ENCODE data around the gene ANO2. TPM values are rescaled to one million over a fixed set of nuclear protein-coding genes. Genes with fewer than 3 reads are reported as not detected.

The ANO2 gene
- total RNA-seq, 1 donor from 2014 or later: 7.8 TPM

DNA sequence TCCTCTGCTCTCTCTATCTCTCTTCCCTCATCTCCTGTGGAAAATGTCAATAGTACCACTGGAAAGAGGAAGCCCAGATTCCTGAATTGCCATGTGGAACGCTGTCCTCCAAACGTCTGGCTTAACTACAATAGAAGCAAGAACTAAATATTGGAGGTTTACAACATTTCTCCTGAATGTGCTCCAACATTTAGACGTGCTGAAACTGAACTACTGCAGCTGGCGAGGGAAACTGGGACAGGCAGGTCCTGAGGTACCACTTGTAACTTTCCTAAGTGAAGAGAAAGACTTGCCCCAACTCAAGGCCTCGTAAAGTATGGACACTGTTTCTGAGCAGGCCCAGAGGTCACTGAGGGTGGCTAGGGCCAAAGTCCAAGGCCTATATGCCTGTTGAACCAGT, 325.4 kb downstream of the ANO2 start:
- DNase-seq: no peak

DNA sequence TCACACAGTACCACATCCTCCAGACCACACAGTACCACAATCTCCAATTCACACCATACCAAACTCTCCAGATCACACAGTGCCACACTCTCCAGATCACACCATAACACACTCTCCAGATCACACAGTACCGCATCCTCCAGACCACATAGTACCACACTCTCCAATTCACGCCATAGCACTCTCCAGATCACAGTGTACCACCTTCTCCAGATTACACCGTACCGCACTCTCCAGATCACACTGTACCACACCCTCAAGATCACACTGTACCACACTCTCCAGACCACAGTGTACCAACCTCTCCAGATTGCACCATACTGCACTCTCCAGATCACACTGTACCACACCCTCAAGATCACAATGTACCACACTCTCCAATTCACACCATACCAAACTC, 328.2 kb downstream of the ANO2 start:
- no peak for DNase-seq

DNA sequence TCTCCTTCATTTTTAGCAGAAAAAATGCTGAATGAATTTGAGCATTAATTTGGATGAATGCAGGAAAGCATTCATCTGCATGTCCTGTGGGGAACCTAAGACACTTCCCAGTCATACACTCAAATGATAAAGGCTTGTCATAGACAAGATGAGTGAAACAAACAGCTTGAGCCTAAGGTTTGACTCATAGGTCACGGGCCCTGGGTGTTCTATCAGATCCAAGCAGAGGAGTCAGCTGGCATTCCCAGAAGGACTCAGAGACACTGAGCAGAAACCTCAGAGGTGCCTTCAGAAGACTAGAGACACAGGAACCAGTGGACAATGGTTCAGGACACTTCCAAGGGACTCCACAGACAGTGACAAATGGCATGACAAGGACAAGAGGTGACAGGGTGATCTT, 329.3 kb downstream of the ANO2 start:
- DNase-seq: no peak

DNA sequence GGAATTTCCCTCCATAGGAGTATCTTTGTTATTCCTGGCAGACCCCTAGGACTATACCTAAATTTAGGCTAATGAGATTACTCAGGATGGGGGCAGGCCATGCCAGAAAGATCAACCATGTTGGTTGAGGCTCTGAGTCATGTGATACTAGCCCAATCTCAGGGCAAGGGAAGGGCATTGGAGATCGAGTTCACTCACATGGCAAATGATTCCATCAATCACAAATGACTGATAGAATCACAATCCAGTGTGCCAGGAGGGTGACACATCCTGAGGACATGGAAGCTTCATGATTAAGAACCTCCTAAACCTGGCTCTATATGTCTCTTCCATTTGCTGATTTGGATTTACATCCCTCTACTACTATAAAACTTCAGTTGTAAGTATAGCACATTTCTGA, 330.8 kb downstream of the ANO2 start:
- DNase-seq: no peak

DNA sequence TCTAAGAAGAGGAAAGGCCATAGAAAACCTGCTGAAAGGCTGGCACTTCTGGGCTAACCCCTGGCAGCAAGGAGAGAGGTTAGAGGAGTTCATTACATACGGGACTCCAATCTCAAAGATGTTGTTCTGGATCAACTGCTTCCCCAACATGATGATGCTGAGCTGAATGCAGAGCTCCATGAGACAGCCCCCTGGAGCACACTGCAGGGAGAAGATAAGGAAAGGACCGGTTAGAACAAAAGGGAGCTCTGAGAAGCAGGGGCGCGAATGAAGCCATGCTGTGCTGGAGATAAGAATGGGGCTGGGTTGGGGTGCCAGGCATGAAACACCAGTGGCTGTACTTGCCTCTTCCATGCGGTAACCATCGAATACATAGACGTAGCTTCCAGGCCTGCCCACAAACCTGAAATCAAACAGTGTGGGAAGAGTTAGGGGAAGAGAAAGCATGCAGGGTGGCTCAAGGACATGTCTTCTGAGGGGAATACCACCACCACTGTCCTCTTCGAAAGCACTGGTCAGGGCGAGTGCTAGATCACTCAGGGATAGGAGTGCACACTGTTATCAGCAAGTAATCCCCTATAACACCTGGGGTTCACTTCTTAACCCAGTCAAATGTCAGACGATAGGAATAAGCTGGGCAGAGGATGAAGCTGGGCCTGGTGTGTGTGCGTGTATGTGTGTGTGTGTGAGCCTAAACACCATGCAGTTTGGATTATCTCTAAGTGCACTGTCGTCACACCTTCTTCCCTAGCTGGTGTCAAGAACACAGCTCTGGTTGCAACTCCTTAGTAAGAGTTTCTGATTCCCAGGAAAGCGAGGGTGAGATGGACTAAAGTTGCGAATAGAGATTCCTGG, 332.3 kb downstream of the ANO2 start:
- DNase-seq: no peak

DNA sequence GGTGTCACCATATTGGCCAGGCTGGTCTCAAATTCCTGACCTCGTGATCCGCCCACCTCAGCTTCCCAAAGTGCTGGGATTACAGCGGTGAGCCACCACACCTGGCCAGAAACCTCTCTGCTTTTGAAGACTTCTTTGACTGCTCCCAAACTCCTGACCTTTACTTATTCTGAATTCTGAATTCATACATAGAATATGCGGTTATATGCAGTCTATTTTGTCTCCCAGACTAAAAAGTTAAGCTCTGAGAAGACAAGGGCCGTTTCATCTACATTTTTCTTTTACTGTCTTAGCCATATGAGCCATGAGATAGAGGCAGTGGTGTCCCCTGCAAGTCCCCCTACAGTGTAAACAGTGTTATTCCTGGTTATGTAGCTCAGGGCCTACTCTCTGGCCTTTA, 333.9 kb downstream of the ANO2 start:
- no peak for DNase-seq

DNA sequence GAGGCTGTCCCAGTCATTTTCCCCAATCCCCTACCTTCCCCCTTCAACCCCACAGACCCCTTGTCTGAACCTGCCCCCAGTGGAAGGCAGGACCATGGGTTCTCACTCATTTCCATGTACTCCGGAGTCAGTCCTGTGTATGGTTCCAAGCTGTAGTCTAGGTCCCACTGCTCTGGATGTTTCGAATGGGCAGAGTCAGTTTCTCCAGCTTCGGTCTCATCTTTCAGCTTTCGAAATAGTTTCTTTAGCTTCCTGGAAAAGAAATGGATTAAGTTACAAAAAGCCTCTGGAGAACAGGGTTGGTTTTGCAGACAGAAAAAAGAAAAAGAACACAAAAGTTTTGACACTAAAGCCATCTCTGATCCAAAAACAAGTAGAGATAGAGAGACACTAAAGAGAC, 345.7 kb downstream of the ANO2 start:
- DNase-seq: no peak

DNA sequence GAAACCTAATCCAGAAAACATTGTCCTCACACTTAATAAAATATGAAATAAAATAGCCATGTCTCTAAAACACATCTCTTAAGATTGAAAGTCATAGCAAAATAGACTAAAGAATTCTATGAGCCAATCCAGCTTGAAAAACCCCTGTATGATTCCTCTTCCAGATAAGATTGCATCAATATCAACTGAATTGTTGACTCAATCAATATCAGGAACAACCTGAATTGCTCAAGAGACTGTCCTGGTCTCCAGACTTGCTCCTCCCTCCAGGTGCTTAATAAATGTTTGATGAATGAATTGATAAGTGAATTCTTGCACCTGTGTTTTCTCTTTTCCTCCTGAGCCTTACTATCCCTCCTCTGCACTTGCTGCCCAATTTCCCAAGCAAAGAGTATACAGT, 351.1 kb downstream of the ANO2 start:
- no peak for DNase-seq

DNA sequence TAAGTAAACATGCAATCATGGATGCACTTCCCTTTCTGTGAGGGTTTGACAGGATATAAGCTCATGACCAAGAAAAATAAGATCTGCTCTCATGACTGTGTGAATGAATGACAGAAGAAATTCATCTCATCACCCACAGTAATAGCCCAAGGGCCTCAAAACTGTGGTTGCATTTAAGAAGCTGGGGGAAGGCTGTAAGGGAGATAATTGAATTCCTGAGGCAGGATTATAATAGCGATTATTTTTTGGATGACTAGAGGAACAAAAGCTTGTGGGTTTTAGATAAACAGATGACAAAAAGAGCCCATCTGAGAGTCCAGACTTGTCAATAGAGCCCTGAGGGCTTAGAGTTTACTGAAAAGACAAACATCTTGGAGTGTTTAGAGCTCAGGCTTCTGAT, 352.0 kb downstream of the ANO2 start:
- DNase-seq: no peak

DNA sequence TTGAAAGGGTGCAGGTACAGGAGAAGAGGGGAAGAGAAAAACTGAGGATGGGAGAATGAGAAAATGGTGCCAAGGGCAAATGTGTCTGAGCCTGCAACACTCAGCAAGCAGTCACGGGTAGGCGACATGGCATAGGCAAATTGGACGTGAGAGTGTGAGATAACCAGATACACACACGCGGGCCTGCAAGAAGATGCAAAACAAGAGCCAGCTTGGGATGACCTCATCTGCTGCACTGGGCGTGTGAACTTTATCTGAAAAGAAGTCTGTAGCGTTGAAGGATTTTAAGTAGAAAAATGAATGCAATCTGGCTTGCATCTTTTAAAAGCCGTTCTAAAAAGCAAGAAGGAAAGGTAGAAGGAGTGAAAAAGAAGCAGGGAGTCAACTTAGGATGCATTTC, 352.7 kb downstream of the ANO2 start:
- no peak for DNase-seq

DNA sequence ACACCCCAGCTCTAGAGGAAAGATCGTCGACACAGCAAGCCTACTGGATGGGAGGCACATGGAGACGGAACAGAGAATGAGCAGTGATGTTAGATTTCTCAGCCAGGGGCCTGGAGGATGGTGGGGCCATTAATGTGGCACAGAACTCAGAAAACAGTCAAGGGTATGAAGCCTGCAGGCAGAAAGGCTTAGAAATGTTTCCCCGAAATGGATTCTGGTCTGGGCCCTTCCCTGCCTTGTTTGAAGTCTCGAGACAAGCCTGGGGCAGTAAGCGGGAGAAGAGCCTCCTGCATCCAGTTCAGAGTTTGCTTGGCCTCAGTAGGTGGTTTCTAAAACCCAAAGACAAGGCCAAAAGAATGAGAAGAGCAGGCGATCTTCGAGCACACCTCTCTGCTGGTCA, 354.7 kb downstream of the ANO2 start:
- no peak for DNase-seq

DNA sequence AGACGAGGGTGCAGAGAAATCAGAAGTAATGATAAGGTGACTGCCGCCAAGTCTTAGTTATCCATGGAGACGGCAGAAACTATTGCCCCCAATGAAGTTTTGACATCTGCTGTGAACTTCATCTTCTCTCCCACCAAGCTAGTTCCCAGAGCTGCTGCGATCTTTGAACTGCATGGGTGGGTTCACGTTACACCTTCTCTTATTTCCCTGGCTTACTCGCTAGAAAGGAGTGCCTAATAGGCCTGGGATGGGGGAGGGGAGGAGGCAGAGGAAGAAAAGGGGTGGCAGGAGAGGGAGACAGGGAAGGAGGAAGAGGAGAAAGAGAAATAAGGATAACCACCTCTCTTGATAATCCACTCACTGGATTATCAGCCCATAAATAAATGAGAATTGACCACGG, 356.0 kb downstream of the ANO2 start:
- no peak for DNase-seq

DNA sequence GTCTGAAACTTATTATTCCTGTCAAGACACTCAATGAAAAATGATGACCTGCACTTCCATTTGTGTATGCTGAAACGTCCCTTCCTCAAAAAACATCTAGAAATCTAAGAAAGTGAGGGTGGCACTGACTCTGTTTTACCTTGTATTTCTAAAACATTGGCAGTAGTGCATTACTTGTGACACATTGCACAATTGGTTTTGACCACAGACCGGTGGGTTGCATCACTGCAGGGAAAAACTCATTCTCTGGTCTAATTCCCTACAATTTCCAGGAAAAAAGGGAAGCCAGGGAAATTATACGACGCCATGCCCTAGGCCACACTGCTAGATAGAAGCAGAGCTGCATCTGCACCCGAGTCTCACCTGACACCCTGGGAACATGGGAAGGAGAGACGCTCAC, 356.5 kb downstream of the ANO2 start:
- no peak for DNase-seq

DNA sequence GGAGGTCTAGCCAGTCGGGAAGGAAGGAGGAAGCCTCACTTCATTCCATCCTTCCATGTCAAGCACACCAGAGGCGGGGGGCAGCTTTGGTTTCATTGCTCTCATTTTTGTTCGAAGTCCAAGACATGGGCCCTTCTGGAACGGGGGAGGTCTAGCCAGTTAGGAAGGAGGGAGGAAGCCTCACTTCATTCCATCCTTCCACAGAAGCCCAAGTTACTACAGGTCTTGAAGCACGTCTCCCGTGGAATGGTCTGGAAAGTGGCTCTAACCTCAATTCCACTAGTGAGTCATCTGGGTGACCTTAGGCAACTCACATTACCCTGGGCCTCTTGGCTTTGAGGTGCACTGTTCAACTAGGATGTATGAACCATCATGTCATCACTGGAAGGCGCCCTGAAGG, 356.9 kb downstream of the ANO2 start:
- no peak for DNase-seq

DNA sequence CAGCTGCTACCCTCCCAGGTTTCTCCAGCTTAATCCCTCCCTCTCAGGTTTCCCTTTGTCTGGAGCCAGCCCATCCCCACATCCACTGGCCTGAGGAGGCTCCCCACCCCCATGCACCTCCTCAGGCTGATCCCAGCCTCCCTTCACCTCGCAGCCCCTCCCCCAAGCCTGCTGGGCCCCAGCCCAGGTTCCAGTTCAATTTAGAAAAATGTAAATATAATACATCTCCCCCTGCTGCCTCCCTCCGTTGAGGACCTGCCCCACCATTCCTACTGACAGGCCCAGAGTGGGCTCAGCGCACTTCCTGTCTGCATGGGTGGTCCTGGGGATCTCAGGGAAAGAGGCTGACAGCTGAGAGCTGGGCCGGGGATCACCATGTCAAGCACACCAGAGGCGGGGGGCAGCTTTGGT, 357.3 kb downstream of the ANO2 start:
- DNase-seq: no peak

DNA sequence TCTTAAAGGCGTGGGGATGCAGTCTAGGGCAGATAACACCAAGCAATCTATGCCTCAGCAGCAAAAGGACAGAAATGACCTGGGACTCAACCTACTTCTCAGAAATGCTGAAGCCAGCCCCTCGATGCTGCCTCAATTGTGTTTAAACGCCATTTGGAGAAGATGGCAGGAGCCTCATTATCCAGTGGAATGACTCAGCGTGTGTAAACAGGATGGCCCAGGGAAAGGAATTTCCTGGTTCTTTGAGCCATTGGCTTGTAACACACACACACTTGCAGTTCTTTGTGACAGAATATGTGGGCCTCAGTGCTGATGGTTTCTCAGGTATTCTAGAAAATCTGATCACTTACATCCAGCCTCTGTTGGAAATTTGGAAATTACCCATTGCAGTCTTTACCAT, 358.9 kb downstream of the ANO2 start:
- no peak for DNase-seq

DNA sequence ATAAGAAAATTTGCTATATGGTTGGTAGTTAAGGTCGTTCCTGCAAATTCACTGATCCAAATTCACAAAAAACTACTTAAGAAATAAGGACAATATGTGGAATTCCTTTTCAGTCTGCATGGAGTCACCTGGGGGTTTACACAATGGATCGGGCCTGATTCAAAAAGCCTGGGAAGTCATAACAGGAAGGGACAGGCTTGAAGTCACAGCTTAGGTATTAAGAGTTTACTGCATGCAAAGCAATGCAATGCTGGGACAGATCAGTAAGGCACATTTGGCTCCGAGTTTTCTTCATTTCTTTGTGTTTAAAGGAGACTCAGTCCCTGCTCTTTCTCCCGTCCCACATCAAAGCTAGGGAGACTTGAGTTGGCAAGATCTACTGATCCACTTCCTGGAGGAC, 359.9 kb downstream of the ANO2 start:
- no peak for DNase-seq

DNA sequence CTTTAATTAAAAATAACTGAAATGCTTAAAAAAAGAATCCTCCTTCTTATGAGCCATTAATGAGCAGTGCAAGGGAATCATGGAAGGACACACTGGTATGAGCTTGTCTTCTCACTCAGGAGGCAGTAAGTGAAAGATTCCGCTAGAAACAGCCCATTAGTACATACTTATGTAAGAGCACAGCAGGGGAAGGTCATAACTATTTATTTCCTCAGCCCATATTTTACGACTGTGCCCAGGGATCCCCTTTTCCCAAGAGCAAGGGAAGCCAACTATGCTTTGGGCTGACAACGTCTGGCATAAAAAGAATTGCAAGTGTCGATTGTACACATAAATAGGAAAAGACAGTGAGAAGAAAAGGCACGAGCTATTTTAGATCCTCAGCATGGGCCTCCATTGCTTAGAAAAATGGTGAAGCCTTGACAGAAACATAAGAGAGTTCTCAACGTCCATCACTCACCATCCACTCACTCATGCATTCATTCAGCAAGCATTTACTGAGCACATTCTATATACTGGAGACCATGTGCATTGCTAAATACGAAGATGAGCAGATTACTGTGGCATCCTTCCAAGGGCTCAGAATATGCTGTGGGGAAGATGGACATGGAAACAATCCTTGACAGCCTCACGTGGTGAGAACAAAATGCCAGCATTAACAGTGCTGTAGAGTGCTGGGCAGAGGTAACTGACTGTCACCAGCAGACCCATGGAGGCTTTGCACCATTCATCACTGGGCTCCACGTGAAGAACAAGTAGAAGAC, 360.5 kb downstream of the ANO2 start:
- no peak for DNase-seq

DNA sequence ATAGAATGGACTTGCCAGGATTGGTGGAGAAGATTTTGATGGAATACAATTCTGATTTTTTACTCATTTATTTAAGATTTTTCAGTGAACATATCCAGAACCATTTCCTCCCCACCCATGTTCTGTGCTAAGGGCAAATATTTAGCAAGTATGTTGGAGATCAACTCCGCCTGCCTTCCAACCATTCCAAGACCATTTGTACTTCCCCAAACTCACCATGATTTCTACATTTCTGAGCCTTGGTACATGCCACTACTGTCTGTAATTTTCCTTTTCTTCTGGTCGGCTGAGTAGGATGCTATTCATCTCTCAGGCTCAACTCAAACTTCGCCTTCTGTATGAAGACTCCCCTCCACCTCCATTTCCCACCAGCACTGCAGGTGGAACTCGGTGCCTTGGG, 362.5 kb downstream of the ANO2 start:
- DNase-seq: no peak

DNA sequence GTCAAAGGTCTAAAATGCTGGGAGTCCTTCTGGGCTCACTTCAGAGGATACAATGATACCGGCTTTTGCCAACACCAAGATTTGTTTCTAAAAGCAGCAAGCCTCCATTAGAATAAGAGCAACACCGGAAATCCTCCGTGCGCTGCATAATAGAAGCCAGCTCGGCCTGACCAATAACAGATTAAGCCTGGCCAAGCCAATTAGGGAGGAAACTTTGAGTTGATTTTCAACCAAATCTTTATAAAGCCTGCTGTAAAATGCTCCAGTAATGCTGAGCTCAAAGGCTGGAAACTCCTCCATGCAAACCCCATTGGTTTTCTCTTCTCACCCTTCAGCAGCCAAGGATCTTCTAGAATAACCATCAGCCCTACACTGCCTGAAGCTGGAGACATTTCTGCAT, 363.0 kb downstream of the ANO2 start:
- DNase-seq: no peak

DNA sequence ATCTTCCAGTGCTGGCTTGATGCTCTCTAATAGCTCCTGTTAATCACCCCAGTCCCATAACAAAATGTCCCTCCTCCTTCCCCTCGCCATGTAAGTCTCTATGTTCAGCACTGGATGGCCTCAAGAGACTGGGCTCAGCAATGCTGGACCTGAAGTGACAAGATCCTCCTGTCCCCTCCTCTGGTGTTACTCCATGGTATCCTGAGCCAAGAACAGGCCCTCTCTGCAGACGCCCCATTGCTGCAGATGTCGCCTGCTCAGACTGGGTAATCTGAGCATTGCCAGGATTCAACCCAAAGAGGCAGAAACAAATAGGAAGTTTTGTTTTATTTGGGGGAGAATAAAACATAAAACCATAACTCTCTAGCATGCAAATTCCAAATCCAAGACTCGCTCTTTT, 363.4 kb downstream of the ANO2 start:
- DNase-seq: no peak

DNA sequence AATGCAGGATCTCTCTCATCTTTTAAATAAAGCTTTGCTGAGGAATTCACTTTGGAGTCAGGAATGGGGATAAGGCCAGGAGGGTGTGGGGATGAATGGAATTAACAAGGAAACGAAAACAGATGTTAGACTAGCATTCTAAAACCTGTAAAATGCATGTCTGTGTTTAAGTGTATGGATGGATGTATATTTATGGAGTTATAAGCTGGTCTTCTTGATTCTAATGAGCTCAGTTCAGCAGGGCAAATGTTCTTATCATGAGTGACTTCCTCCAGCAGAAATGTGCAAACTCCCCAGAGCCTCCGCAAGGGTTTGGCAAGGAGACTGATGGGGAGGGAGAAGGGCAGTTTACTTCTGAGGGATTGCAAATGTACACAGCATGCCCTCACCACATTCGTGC, 364.0 kb downstream of the ANO2 start:
- DNase-seq: peak; percentile 61

DNA sequence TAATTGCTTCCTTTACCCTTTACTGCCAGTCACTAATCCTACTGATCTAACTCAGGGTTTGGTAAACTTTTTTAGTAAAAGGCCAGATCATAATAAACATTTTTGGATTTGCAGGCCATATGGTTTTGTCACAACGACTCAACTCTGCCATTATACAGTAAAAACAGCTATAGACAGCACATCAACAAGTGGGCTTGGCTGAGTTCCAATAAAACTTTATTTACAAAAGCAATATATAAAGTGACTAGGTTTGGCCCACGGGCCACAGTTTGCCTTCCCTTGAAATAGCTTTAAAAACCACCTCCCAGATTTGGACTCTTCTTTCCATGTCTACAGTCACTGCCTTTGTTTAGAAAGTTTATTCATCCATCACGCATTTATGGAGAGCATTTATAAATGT, 366.3 kb downstream of the ANO2 start:
- no peak for DNase-seq

DNA sequence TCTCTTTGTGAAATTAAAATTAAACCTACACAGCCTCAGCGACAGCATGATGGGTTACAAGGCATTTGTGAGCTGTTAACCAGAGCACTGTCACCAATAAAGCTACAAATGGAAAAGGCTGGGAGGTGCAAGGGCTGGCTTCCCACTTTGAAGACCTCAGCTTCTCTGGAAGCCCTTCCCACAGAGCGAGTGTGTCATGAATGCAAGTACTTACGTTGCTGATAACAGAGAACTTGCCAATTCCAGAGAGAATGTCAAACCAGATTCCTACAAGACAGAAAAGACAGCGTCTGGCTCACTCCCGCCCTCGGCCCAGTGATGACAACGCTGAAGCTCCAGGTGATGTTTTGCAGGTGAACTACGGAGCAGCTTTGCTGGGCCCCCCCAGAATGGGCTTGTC, 367.3 kb downstream of the ANO2 start:
- no peak for DNase-seq

Data from skin of body (tissue), 2 donors.